Urinary bladder (tissue), 4 donors: ENCODE data around the gene FHOD1. TPM values are rescaled to one million over a fixed set of nuclear protein-coding genes. Genes with fewer than 3 reads are reported as not detected.

Experiments used
- DNase-seq: peaks from one replicate; pipeline ENCODE4 v3.0.0-alpha.2; 2015; ENCODE audit errors: extremely low spot score
- H3K27ac ChIP-seq: one replicate; pipeline ENCODE4 v1.5.1; 2013; ENCODE audit warnings: low read depth, mild to moderate bottlenecking, moderate library complexity
- H3K36me3 ChIP-seq: one replicate; pipeline ENCODE4 v1.6.1; 2013; ENCODE audit warnings: mild to moderate bottlenecking, moderate library complexity; ENCODE audit not compliant: insufficient read depth
- H3K4me1 ChIP-seq: one replicate; pipeline ENCODE4 v1.6.1; 2013; ENCODE audit warnings: mild to moderate bottlenecking, moderate library complexity; ENCODE audit not compliant: insufficient read depth
- H3K4me3 ChIP-seq: one replicate; pipeline ENCODE4 v1.5.1; 2013; ENCODE audit warnings: low read depth, low read length
- WGBS: extraction: QIAGEN DNeasy Blood & Tissue Kit; methylation state at CpG from one replicate; pipeline ENCODE4 v1.1.7; 2013; 5-methylcytosine and 5-hydroxymethylcytosine counted together
- polyA plus RNA-seq: library from polyadenylated mRNA; stranded (reverse); fragments of 200-250 nt; gene quantifications from one replicate; pipeline ENCODE4 v1.2.3, GENCODE V29; 2013
- total RNA-seq: library from RNA; depleted of rRNA; stranded (reverse); fragments of >200 nt; gene quantifications from one replicate; pipeline ENCODE4 v1.2.3, GENCODE V29; 2014
- donor health status: healthy with polysubstance abuse.
- donor health status: healthy.

Gene FHOD1
- total and polyA plus RNA-seq, 2 donors, result 7.5 to 16.4 TPM

- WGBS, result 17% methylated on average over 22 of the region's 22 CpGs
- no peak for DNase-seq
- Histone ChIP-seq H3K4me3 (peak overlapping the region; percentile 48), H3K36me3 (no peaks in the 10 kb centered on the region), H3K4me1 (no peaks in the 10 kb centered on the region), H3K27ac (no peak overlapping the region)
Measured at GRCh38 chr16:67249178-67250044, 2.1 kb upstream of the FHOD1 start.

GRCh38 chr16:67248401-67249177 lies 1.3 kb upstream of the FHOD1 start, which contains the start of gene SLC9A5:
Gene SLC9A5 (plus strand): TSS chr16:67248979. CDS start chr16:67249015, 36 bp downstream.
- no peak within 1 kb of the TSS for H3K27ac ChIP-seq
- under 1% methylated on average over 75 of the region's 75 CpGs for WGBS
- H3K36me3 ChIP-seq, result no peaks in the 10 kb centered on the region
- H3K4me1 ChIP-seq, result no peaks in the 10 kb centered on the region
- DNase-seq, result no peak
- peak within 1 kb of the TSS; percentile 48 for H3K4me3 ChIP-seq

GRCh38 chr16:67248073-67248400 lies 756 bp upstream of the FHOD1 start:
- H3K36me3 ChIP-seq, result no peaks in the 10 kb centered on the region
- no peak for DNase-seq
- no peaks in the 10 kb centered on the region for H3K4me1 ChIP-seq
- H3K27ac ChIP-seq, result no peak overlapping the region
- H3K4me3 ChIP-seq, result peak overlapping the region; percentile 48
- WGBS, result 4% methylated on average over 7 of the region's 7 CpGs

GRCh38 chr16:67246756-67247191 lies 507 bp downstream of the FHOD1 start:
- Histone ChIP-seq H3K4me3 (peak overlapping the region; percentile 69), H3K36me3 (no peaks in the 10 kb centered on the region), H3K4me1 (no peaks in the 10 kb centered on the region), H3K27ac (peak overlapping the region; percentile 60)
- DNase-seq, result no peak
- WGBS, result under 1% methylated on average over 26 of the region's 26 CpGs

GRCh38 chr16:67246081-67246755 lies 1.1 kb downstream of the FHOD1 start:
- no peak for DNase-seq
- WGBS, result under 1% methylated on average over 48 of the region's 48 CpGs
- peak overlapping the region; percentile 66 for H3K27ac ChIP-seq
- no peaks in the 10 kb centered on the region for H3K4me1 ChIP-seq
- H3K36me3 ChIP-seq, result no peaks in the 10 kb centered on the region
- peak overlapping the region; percentile 69 for H3K4me3 ChIP-seq

GRCh38 chr16:67245674-67246080 lies 1.6 kb downstream of the FHOD1 start:
- Histone ChIP-seq H3K27ac (peak overlapping the region; percentile 66), H3K4me3 (peak overlapping the region; percentile 69), H3K36me3 (no peaks in the 10 kb centered on the region), H3K4me1 (no peaks in the 10 kb centered on the region)
- WGBS, result 12% methylated on average over 8 of the region's 8 CpGs
- no peak for DNase-seq

GRCh38 chr16:67245186-67245585 lies 2.1 kb downstream of the FHOD1 start:
- Histone ChIP-seq H3K4me1 (no peaks in the 10 kb centered on the region), H3K4me3 (no peak overlapping the region), H3K36me3 (no peaks in the 10 kb centered on the region), H3K27ac (no peak overlapping the region)
- DNase-seq, result no peak
- 69% methylated on average over 4 of the region's 4 CpGs for WGBS

GRCh38 chr16:67244387-67245185 lies 2.7 kb downstream of the FHOD1 start:
- Histone ChIP-seq H3K4me3 (no peak overlapping the region), H3K4me1 (no peaks in the 10 kb centered on the region), H3K27ac (no peak overlapping the region), H3K36me3 (no peaks in the 10 kb centered on the region)
- 33% methylated on average over 5 of the region's 5 CpGs for WGBS
- no peak for DNase-seq

- WGBS, result 82% methylated on average over 4 of the region's 4 CpGs
- H3K36me3 ChIP-seq, result no peaks in the 10 kb centered on the region
- DNase-seq, result no peak
- no peaks in the 10 kb centered on the region for H3K4me1 ChIP-seq
- no peak overlapping the region for H3K4me3 ChIP-seq
- H3K27ac ChIP-seq, result no peak overlapping the region
Measured at GRCh38 chr16:67243481-67243880, 3.8 kb downstream of the FHOD1 start.

- no peak overlapping the region for H3K27ac ChIP-seq
- 62% methylated on average over 4 of the region's 4 CpGs for WGBS
- no peak overlapping the region for H3K4me3 ChIP-seq
- DNase-seq, result no peak
- no peaks in the 10 kb centered on the region for H3K4me1 ChIP-seq
- H3K36me3 ChIP-seq, result no peaks in the 10 kb centered on the region
Measured at GRCh38 chr16:67242138-67242730, 5.0 kb downstream of the FHOD1 start.

GRCh38 chr16:67241008-67241900 lies 6.0 kb downstream of the FHOD1 start:
- H3K27ac ChIP-seq, result peak overlapping the region; percentile 44
- no peaks in the 10 kb centered on the region for H3K36me3 ChIP-seq
- no peaks in the 10 kb centered on the region for H3K4me1 ChIP-seq
- no peak for DNase-seq
- 69% methylated on average over 10 of the region's 10 CpGs for WGBS
- H3K4me3 ChIP-seq, result no peak overlapping the region

- Histone ChIP-seq H3K36me3 (no peaks in the 10 kb centered on the region), H3K27ac (no peak overlapping the region), H3K4me3 (no peak overlapping the region), H3K4me1 (no peaks in the 10 kb centered on the region)
- no peak for DNase-seq
- WGBS, result 77% methylated on average over 4 of the region's 4 CpGs
Measured at GRCh38 chr16:67240506-67240905, 6.8 kb downstream of the FHOD1 start.
